ENCODE data around the gene SYNJ1. TPM values are rescaled to one million over a fixed set of nuclear protein-coding genes. Genes with fewer than 3 reads are reported as not detected.
"Not testable (repeated sequence)": the region's sequence is repeated elsewhere in the genome, so short reads cannot be mapped to it uniquely, and the experiment has no call there.

The SYNJ1 gene
- total RNA-seq, 2 donors from 2014 or later = 11.9 to 12.3 TPM

DNA sequence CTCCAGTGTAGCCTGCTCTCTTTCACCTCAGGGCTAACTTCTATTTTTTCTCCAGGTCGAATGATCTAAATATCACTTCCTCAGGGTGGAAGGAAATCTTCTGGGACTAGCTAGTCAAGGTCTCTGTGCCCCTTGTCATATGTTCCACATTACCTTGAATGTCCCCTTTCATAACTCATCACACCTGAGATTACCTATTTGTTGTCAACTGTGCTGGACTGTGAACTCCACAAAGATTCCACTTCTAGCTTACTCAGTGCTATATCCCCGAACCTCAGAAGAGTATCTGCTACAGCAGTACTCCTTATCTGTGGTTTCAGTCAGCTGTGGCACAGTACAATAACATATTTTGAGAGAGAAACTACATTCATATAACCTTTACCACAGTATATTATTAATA lies 14.6 kb upstream of the SYNJ1 start:
- intact Hi-C loops (cut with DNase I) = no loop called here
- ATAC-seq = no peak
- DNase-seq = no peak

- intact Hi-C loops (cut with DNase I) = no loop called here
- ATAC-seq (no peak), DNase-seq (no peak)
Measured at GRCh38 chr21:32741336-32741735, 13.5 kb upstream of the SYNJ1 start.

DNA sequence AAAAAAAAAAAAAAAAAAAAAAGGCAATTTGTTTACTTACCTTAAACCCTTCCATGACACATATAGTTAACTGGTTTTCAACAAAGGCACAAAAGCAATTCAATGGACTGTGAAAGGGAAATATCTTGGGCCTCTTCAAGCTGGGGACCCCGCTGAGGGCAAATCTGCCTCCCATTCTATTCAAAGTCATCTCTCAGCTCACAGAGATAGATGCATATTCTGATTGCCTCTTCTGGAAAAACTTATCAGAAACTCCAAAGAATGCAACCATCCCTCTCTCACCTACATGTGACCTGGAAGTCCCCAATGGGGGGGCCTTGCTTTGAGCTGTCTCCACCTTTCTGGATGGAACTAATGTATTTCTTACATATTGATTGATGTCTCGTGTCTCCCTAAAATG lies 12.1 kb upstream of the SYNJ1 start:
- no peak for ATAC-seq
- DNase-seq = no peak
- intact Hi-C loops (cut with DNase I) = no loop called here

- DNase-seq; intact Hi-C loops (cut with DNase I); ATAC-seq: not testable (repeated sequence)
Measured at GRCh38 chr21:32736083-32736482, 8.3 kb upstream of the SYNJ1 start.

DNA sequence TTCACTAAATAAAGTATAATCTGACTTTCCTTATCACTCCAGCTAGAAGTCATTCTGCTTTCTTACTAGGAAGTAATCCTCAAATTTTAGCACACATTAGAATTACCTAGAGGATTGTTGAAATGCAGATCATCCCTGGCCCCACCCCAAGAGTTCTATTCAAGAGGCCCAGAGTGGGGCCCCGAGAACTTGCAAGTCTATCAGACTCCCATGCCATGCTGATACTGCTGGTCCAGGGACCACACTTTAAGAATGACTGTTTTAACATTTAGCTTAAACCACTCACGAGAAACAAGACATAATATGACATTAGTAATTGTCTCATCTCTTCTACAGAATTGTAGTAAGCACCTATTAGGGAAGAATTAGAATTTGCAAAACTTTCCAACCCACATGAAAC lies 7.7 kb upstream of the SYNJ1 start:
- DNase-seq (no peak), ATAC-seq (no peak)
- intact Hi-C loops (cut with DNase I) = no loop called here

DNA sequence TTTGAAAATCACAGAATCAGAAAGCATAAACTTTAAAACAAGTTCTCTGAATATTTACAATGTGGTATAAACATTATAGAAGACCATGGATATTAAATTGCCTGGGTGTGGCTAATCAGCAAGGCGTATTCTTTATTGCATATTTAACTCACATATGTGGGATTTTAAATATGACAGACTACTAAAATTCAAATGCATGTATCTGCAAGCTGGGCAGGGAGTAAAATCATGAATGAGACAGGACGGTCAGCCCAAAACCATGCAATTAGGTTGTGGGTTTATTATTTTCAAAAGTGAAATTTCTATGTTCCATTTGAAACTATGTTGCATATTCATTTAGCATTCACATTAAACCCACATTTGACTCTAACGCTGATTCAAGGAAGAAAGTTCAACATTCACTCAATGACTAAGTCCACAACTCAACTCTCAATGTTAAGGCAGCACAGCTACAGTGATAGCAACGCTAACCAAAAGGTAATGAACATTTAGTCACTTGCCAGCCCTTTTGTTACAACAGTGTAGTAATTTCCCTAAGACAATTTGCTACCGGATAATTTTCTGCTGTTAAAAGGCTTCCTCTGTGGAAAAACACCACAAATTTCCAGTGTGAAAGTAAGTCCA lies 6.3 kb upstream of the SYNJ1 start:
- ATAC-seq (no peak), DNase-seq (no peak)
- intact Hi-C loops (cut with DNase I) = no loop called here

- intact Hi-C loops (cut with DNase I) = no loop called here
- no peak for DNase-seq
Measured at GRCh38 chr21:32733356-32733755, 5.5 kb upstream of the SYNJ1 start.

GRCh38 chr21:32732544-32732943 lies 4.7 kb upstream of the SYNJ1 start:
- intact Hi-C loops (cut with DNase I) = no loop called here
- DNase-seq = no peak
- ATAC-seq = no peak

More at GRCh38 chr21:32733356-32733755, 5.5 kb upstream of the SYNJ1 start:
- ATAC-seq = no peak

DNA sequence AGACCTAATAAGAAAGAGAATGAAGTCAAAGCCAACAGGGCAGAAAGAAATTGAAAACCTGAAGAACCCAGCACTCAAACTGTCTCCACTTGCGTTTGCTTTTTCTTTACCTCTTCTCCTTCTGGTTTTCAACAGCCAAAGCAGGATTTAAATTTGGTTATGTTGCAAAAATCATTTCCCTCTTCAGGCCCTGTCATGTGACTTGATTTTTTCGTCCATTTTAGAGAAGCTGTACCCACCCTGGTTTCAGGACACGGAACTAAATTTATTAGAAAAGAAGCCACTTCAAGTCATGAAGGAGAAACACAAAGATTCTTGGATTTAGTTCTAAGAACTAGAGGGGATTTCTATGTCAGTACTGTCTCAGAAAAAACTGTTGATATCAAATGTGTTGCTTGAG lies 1.0 kb upstream of the SYNJ1 start:
- DNase-seq = no peak
- intact Hi-C loops (cut with DNase I) = no loop called here
- ATAC-seq = no peak

- intact Hi-C loops (cut with DNase I) = no loop called here
- DNase-seq (no peak), ATAC-seq (no peak)
Measured at GRCh38 chr21:32728456-32728839, 635 bp upstream of the SYNJ1 start.

DNA sequence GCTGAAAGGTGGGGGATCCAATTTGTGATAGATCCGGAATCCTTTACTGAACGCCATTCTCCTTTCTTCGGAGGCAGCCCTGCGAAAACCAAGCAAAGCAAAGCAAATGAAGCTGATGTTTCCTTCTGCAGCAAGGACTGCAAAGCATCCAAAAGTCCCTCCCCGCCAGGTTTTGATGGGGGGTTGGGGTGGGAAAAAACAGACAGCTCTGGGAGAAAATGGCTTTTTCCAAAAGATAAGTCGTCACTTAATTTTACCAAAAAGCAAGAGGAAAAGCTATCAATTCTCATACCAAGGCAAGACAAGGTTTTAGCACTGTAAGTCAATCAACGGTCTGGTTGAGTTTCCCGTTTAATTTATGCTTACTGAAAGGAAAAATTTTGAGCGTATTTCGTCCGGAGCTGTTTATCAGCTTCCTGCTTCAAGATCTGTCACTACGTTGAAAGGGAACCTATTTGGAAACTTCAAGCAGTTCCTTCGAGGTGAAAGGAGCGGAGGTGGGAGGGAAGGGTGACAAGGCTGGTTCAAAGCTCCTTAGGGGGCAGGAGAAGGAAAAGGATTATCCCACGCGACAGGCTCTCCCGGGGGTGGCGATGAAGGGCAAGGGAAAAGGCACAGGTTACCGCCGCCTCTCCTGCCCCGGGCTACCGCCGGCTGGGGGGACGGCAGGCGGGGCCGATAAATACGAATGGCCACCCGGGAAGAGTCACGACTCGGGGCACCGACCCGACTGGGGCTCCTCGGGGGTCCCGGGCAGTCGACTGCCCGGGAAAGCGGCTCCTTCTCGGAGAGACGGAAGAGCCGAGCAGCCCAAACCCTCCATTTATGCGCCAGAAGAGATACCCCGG lies 750 bp downstream of the SYNJ1 start:
- ATAC-seq (peak; percentile 20 to 39), DNase-seq (no peak)
- intact Hi-C loops (cut with DNase I) = no loop called here

DNA sequence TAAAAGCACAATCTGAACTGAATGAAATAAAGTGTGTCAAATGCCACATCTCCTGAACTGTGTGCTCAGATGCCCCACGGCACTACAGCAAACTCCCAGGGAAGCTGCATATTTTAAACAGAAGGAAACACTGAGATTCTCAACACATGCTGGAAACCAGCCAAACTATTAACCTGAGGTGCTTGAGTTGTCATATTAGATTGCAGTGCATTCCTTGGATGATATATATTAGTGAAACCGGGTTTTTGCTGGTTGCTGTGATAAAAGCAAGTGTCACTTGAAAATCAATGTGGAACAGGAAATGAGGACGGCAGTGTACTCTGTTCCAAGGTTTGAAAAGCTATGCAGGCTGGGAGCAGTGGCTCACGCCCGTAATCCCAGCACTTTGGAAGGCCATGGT lies 8.7 kb downstream of the SYNJ1 start:
- intact Hi-C loops (cut with DNase I) = no loop called here
- no peak for DNase-seq

GRCh38 chr21:32717851-32718316 lies 9.9 kb downstream of the SYNJ1 start:
- ATAC-seq (no peak), DNase-seq (no peak)
- intact Hi-C loops (cut with DNase I) = no loop called here

More for the DNA sequence above, 8.7 kb downstream of the SYNJ1 start:
- ATAC-seq = no peak

DNA sequence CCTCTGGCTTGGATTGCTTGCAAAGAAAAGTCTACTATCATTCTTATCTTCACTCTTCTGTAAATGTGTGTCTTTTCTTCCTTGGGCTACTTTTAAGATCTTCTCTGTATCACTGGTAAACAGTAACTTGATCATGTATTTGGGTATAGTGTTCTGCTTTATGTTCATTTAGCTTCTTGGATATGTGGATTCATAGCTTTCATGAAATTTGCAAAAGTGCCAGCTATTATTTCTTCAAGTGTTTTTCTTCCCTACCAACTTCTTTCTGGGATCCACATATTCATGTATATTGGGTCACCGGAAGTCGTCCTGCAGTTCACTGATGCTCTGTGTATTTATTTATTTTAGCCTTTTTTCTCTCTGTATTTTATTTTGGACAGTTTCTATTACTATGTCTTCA lies 11.3 kb downstream of the SYNJ1 start:
- no peak for DNase-seq
- ATAC-seq = no peak
- intact Hi-C loops (cut with DNase I) = no loop called here

DNA sequence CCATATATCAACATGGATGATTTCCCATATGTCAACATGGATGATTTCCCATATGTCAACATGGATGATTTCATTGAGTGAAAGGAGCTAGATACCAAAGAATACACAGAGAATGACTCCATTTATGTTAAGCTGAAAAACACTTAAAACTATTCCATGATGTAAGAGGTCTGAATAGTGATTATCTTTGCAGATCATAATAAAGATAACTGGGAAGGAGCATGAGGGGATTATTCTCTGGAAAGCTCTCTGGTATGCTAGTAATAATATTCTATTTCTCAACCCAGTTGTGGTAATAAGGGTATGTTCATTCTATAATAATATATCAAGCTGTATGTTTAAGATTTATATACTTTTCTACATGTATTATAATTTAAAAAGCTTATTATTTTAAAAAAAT lies 14.1 kb downstream of the SYNJ1 start:
- no peak for DNase-seq
- intact Hi-C loops (cut with DNase I) = no loop called here
- ATAC-seq = no peak

GRCh38 chr21:32712641-32713040 lies 15.2 kb downstream of the SYNJ1 start:
- intact Hi-C loops (cut with DNase I) = no loop called here
- ATAC-seq (no peak), DNase-seq (no peak)

DNA sequence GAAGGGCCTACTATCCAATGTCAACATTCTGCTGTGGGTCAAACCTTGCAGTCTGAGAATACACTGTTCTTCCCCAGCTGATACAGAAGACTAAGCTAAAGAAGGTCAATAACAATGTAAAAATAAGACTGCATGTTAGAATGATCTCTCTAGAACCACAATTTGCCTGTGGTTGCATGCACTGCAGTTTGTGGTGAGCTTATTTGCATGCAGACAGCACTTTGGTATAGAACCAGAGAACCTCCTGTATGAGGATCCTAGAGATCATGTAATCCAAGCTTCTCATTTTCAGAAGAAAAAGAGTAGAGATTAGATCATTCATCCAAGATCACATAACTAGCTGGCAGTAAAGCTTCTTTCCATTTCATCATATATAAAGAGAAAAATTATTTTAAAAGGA lies 15.8 kb downstream of the SYNJ1 start:
- DNase-seq = no peak
- intact Hi-C loops (cut with DNase I) = no loop called here
- ATAC-seq = no peak

- DNase-seq (no peak), ATAC-seq (no peak)
- intact Hi-C loops (cut with DNase I) = no loop called here
Measured at GRCh38 chr21:32710987-32711386, 16.8 kb downstream of the SYNJ1 start.

- DNase-seq = no peak
Measured at GRCh38 chr21:32710069-32710784, 17.6 kb downstream of the SYNJ1 start.

GRCh38 chr21:32708069-32708468 lies 19.7 kb downstream of the SYNJ1 start:
- intact Hi-C loops (cut with DNase I) = no loop called here
- DNase-seq (no peak), ATAC-seq (no peak)

More at GRCh38 chr21:32710069-32710784, 17.6 kb downstream of the SYNJ1 start:
- ATAC-seq = no peak
- intact Hi-C loops (cut with DNase I) = no loop called here

All from left cardiac atrium (tissue), 4 donors.